ENCODE measurements around the gene ISG20. TPM values are rescaled to one million over a fixed set of nuclear protein-coding genes. Genes with fewer than 3 reads are reported as not detected.

Gene ISG20
- total and polyA plus RNA-seq, 2 donors (not counting 1 experiment from before 2014, with no cell fraction given), result 190 to 232 TPM

DNA sequence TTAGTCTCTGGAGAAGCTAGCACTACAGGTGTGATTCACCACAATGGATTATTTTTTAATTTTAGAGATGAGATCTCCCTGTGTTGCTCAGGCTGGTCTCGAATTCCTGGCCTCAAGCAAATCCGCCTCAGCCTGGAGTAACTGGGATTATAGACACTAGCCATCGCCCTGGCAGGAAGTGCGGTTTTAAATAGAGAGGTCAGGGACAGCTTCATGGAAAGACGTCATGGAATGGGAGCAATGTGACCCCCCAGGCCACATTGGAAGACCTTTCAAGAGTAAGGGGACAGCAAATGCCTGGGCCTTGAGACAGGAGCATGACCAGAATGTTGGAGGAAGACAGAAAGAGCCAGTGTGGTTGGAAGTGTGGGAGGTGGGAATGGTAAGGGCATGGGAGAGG, 2.2 kb upstream of the ISG20 start:
- 93% methylated on average over 5 of the region's 5 CpGs for WGBS (ENCODE audit: insufficient coverage)
- POLR2A ChIA-PET, result no interaction called here
- H3K9me3 ChIP-seq (ENCODE audit: control extremely low read depth in 1 of 3, control insufficient read depth in 2 of 3, insufficient read depth in 1 of 3, low read length in 2 of 3), result no peaks in the 10 kb centered on the region
- peaks cover 0 to 21% of the 10 kb centered on the region in 2 experiments for H3K36me3 ChIP-seq (replicated peaks in 1 of 2; ENCODE audit: control extremely low read depth in 1 of 2, control insufficient read depth in 1 of 2, extremely low read depth in 1 of 2, insufficient read depth in 2 of 2, low read length in 1 of 2)
- DNase-seq, result no peak
- H3K9me3 Mint-ChIP-seq (ENCODE audit: insufficient read depth), result no peaks in the 10 kb centered on the region
- peak overlapping the region in 4 of 5 experiments; percentile 50 to 58 (median 56) for H3K4me3 ChIP-seq (ENCODE audit: control extremely low read depth in 1 of 5, extremely low read depth in 1 of 5, insufficient read depth in 1 of 5, low read depth in 2 of 5, low read length in 4 of 5)
- no peaks in the 10 kb centered on the region for H3K27me3 ChIP-seq (replicated peaks in 1 of 4; ENCODE audit: control extremely low read depth in 1 of 4, control insufficient read depth in 3 of 4, insufficient read depth in 4 of 4, low read length in 3 of 4)
- no peaks in the 10 kb centered on the region for H4K20me1 ChIP-seq (ENCODE audit: control insufficient read depth, insufficient read depth, low read length, poor library complexity, severe bottlenecking)
- H2AFZ ChIP-seq (ENCODE audit: insufficient read depth, low read depth, low read length, poor library complexity, severe bottlenecking), result no peak overlapping the region
- peaks cover 66% of the 10 kb centered on the region for H3K79me2 ChIP-seq (ENCODE audit: control insufficient read depth, insufficient read depth, low read length)
- no peak for TF ChIP-seq EZH2 (IDR thresholded peaks at IDR 0.05; ENCODE audit: borderline replicate concordance, insufficient read depth, low read depth, low read length, poor library complexity, severe bottlenecking)
- TF ChIP-seq, protein P1, sequence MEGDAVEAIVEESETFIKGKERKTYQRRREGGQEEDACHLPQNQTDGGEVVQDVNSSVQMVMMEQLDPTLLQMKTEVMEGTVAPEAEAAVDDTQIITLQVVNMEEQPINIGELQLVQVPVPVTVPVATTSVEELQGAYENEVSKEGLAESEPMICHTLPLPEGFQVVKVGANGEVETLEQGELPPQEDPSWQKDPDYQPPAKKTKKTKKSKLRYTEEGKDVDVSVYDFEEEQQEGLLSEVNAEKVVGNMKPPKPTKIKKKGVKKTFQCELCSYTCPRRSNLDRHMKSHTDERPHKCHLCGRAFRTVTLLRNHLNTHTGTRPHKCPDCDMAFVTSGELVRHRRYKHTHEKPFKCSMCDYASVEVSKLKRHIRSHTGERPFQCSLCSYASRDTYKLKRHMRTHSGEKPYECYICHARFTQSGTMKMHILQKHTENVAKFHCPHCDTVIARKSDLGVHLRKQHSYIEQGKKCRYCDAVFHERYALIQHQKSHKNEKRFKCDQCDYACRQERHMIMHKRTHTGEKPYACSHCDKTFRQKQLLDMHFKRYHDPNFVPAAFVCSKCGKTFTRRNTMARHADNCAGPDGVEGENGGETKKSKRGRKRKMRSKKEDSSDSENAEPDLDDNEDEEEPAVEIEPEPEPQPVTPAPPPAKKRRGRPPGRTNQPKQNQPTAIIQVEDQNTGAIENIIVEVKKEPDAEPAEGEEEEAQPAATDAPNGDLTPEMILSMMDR (IDR thresholded peaks at IDR 0.05), result no peak
- ATAC-seq (ENCODE audit: low read depth), result no peak
- peak overlapping the region; percentile 95 for H3K4me2 ChIP-seq (replicated peaks; ENCODE audit: low read depth, low read length, poor library complexity, severe bottlenecking)
- peak overlapping the region; percentile 97 to 99 for H3K27ac ChIP-seq (ENCODE audit: low read length in 2 of 2)
- peak overlapping the region; percentile 61 for H3K9ac ChIP-seq (ENCODE audit: low read length)
- intact Hi-C loops (cut with micrococcal nuclease), result no loop called here
- H3K4me1 Mint-ChIP-seq, result peaks cover 80% of the 10 kb centered on the region
- peaks cover 81 to 92% of the 10 kb centered on the region in 2 donors for H3K4me1 ChIP-seq (ENCODE audit: control insufficient read depth in 2 of 2, insufficient read depth in 2 of 2, low read length in 2 of 2)
- H3K4me3 Mint-ChIP-seq, result peak overlapping the region; percentile 93
- CTCF ChIA-PET, result interaction anchor here (0.6 to 5.9 kb wide), 4 partner anchors 11 to 268 kb away, joined by 3 to 56 read pairs (median 4); no protein-coding TSS in a partner anchor
- peak overlapping the region; percentile 98 for H3K27ac Mint-ChIP-seq
- no peaks in the 10 kb centered on the region for H3K27me3 Mint-ChIP-seq

DNA sequence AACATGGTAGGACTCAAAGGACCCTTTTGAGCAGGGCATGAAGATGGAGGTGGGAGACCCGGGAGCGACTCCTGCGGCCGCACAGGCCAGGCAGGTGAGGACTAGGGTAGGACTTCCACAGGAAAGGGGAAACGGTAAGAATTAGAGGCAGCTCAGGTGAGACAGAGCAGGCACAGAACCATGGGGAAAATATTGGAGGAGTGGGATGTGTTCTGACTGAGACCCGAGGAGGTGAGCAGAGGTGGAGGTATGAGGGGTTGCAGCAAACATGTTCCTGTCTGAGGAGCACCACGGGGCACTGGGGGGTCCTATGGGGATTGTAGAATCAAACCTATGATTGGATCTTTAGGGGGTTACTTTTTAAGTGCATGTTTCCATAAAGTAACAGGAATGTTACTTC, 1.4 kb upstream of the ISG20 start:
- H3K4me1 Mint-ChIP-seq, result peaks cover 82% of the 10 kb centered on the region
- H3K4me3 ChIP-seq (ENCODE audit: control extremely low read depth in 1 of 5, extremely low read depth in 1 of 5, insufficient read depth in 1 of 5, low read depth in 2 of 5, low read length in 4 of 5), result peak overlapping the region in 3 of 5 experiments; percentile 8 to 58 (median 10)
- no peak overlapping the region for H2AFZ ChIP-seq (ENCODE audit: insufficient read depth, low read depth, low read length, poor library complexity, severe bottlenecking)
- peak overlapping the region; percentile 97 to 99 for H3K27ac ChIP-seq (ENCODE audit: low read length in 2 of 2)
- DNase-seq (no peak), ATAC-seq (ENCODE audit: low read depth) (no peak)
- 82% methylated on average over 6 of the region's 7 CpGs for WGBS (ENCODE audit: insufficient coverage)
- ChIA-PET POLR2A (interaction anchor here (0.5 to 1.9 kb wide), 3 partner anchors 9 to 1958 kb away, joined by 4 to 19 read pairs (median 6); partner anchors contain the start of gene AEN), CTCF (no interaction called here)
- H3K9me3 ChIP-seq (ENCODE audit: control extremely low read depth in 1 of 3, control insufficient read depth in 2 of 3, insufficient read depth in 1 of 3, low read length in 2 of 3), result no peaks in the 10 kb centered on the region
- H4K20me1 ChIP-seq (ENCODE audit: control insufficient read depth, insufficient read depth, low read length, poor library complexity, severe bottlenecking), result no peaks in the 10 kb centered on the region
- peak overlapping the region; percentile 57 for H3K9ac ChIP-seq (ENCODE audit: low read length)
- H3K36me3 ChIP-seq (replicated peaks in 1 of 2; ENCODE audit: control extremely low read depth in 1 of 2, control insufficient read depth in 1 of 2, extremely low read depth in 1 of 2, insufficient read depth in 2 of 2, low read length in 1 of 2), result peaks cover 0 to 21% of the 10 kb centered on the region in 2 experiments
- TF ChIP-seq, protein P1 (IDR thresholded peaks at IDR 0.05), result no peak
- no peak for TF ChIP-seq EZH2 (IDR thresholded peaks at IDR 0.05; ENCODE audit: borderline replicate concordance, insufficient read depth, low read depth, low read length, poor library complexity, severe bottlenecking)
- H3K4me2 ChIP-seq (replicated peaks; ENCODE audit: low read depth, low read length, poor library complexity, severe bottlenecking), result peak overlapping the region; percentile 95
- H3K79me2 ChIP-seq (ENCODE audit: control insufficient read depth, insufficient read depth, low read length), result peaks cover 67% of the 10 kb centered on the region
- H3K9me3 Mint-ChIP-seq (ENCODE audit: insufficient read depth), result no peaks in the 10 kb centered on the region
- H3K27me3 ChIP-seq (replicated peaks in 1 of 4; ENCODE audit: control extremely low read depth in 1 of 4, control insufficient read depth in 3 of 4, insufficient read depth in 4 of 4, low read length in 3 of 4), result no peaks in the 10 kb centered on the region
- intact Hi-C loops (cut with micrococcal nuclease), result no loop called here
- H3K27me3 Mint-ChIP-seq, result no peaks in the 10 kb centered on the region
- H3K4me3 Mint-ChIP-seq, result peak overlapping the region; percentile 93
- H3K4me1 ChIP-seq (ENCODE audit: control insufficient read depth in 2 of 2, insufficient read depth in 2 of 2, low read length in 2 of 2), result peaks cover 85 to 98% of the 10 kb centered on the region in 2 donors
- peak overlapping the region; percentile 98 for H3K27ac Mint-ChIP-seq

Measured in B cell (primary cell).